OCI-LY7 (cell line): Measurements from ENCODE around the gene THRB.

Experiments used
- EZH2phosphoT487 ChIP-seq: fragments of 200-600 bp; sonication (generic); IDR thresholded peaks from 2 replicates; pipeline ENCODE4 v1.6.1; 2018; ENCODE audit warnings: low read depth, borderline replicate concordance, mild to moderate bottlenecking, mixed run types, antibody characterized with exemption, low read length, moderate library complexity, mixed read lengths
- TF ChIP-seq, protein P1 (sequence below): fragments of 200-600 bp; sonication (generic); conservative IDR thresholded peaks from 2 replicates; pipeline ENCODE4 v1.5.1; 2014; ENCODE audit warnings: mild to moderate bottlenecking, antibody characterized with exemption, low read length, moderate library complexity, mixed read lengths

DNA sequence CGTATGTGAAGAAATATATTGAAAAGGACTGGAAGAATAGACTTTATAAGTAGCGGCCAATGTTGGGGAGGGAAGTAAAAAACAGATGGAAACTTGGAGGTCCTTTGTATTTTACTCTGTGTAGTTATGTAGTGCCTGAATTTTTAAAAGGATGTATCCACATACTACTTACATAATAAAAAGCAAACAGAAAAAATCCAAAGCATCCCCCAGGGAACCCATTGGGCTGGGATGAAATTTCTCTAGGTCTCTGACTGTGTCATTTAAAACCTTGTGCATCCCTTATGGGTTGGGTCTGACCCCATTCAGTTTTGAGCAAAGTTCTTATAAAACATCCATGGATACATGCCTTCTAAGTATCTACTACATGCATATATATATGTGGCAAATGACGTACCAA is 408.4 kb downstream of the THRB start:
- TF ChIP-seq, protein P1, sequence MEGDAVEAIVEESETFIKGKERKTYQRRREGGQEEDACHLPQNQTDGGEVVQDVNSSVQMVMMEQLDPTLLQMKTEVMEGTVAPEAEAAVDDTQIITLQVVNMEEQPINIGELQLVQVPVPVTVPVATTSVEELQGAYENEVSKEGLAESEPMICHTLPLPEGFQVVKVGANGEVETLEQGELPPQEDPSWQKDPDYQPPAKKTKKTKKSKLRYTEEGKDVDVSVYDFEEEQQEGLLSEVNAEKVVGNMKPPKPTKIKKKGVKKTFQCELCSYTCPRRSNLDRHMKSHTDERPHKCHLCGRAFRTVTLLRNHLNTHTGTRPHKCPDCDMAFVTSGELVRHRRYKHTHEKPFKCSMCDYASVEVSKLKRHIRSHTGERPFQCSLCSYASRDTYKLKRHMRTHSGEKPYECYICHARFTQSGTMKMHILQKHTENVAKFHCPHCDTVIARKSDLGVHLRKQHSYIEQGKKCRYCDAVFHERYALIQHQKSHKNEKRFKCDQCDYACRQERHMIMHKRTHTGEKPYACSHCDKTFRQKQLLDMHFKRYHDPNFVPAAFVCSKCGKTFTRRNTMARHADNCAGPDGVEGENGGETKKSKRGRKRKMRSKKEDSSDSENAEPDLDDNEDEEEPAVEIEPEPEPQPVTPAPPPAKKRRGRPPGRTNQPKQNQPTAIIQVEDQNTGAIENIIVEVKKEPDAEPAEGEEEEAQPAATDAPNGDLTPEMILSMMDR, result no peak
- TF ChIP-seq EZH2phosphoT487, result no peak
